Peyer's patch (tissue), 4 donors: Measurements from ENCODE around the gene SLC28A1.

Experiments
- POLR2A ChIP-seq, 2 donors: fragments of 450-650 bp; IDR thresholded peaks; one replicate each; pipeline ENCODE4 v1.5.1; 2017; ENCODE audit warnings: antibody characterized with exemption in 2 of 2, mild to moderate bottlenecking in 2 of 2, moderate library complexity in 2 of 2
- TF ChIP-seq, protein P1 (sequence below), 6 experiments: fragments of 450-650 bp in 4 of 6; fragments of 200-600 bp in 2 of 6; sonication (generic) in 1 of 6; IDR thresholded peaks; one replicate each; pipeline ENCODE4 v1.5.1; 2017 to 2019; ENCODE audit warnings: antibody characterized with exemption in 6 of 6, mild to moderate bottlenecking in 3 of 6, moderate library complexity in 1 of 6

DNA sequence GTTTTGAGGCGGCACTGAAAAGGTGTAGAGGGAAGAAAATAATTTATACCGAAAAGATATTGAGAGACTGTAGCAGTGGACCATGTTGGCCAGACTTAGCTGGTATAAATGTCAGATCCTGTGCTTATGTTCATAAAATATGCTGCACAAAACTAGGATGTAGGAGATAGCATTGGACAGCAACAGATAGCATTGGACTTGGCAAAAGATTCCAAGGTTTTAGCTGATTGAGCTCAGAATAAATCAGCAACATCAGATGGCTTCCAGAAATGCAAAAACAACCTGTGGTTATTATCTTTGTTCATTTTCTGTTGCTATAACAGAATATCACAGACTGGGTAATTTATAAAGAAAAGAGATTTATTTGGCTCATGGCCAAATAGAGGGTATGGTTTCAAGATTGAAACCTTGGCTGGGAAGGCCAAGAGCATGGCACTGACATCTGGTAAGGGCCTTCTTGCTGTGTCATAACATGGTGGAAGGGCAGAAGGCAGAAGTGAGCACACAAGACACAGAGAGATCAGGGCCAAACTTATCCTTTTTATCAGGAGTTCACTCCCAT, 34.7 kb downstream of the SLC28A1 start:
- no peak for TF ChIP-seq POLR2A (IDR thresholded peaks at IDR 0.05)
- TF ChIP-seq, protein P1, sequence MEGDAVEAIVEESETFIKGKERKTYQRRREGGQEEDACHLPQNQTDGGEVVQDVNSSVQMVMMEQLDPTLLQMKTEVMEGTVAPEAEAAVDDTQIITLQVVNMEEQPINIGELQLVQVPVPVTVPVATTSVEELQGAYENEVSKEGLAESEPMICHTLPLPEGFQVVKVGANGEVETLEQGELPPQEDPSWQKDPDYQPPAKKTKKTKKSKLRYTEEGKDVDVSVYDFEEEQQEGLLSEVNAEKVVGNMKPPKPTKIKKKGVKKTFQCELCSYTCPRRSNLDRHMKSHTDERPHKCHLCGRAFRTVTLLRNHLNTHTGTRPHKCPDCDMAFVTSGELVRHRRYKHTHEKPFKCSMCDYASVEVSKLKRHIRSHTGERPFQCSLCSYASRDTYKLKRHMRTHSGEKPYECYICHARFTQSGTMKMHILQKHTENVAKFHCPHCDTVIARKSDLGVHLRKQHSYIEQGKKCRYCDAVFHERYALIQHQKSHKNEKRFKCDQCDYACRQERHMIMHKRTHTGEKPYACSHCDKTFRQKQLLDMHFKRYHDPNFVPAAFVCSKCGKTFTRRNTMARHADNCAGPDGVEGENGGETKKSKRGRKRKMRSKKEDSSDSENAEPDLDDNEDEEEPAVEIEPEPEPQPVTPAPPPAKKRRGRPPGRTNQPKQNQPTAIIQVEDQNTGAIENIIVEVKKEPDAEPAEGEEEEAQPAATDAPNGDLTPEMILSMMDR (IDR thresholded peaks at IDR 0.05) = no peak
